ENCODE data around the gene TENT4B.

GRCh38 chr16:50160495-50161164 lies 7.5 kb downstream of the TENT4B start:
- TF ChIP-seq POLR2AphosphoS5 (IDR thresholded peaks at IDR 0.05; ENCODE audit: borderline replicate concordance, low read depth, low read length) (no peak), EZH2 (IDR thresholded peaks at IDR 0.05) (no peak), FOXP2 (optimal IDR thresholded peaks at IDR 0.05; ENCODE audit: control extremely low read depth, extremely low read length, insufficient read depth) (no peak)
